VCaP (cell line): ENCODE measurements around the gene SPTBN4.

Experiments
- H3K27ac ChIP-seq: fragments of 450-650 bp; 2 replicates; pipeline ENCODE4 v1.5.1; 2017
- CTCF ChIP-seq: fragments of 450-650 bp; conservative IDR thresholded peaks from 2 replicates; pipeline ENCODE4 v1.5.1; 2017; ENCODE audit warnings: mild to moderate bottlenecking, moderate library complexity

SPTBN4 gene

GRCh38 chr19:40466985-40467734, at the start of gene SPTBN4:
TSS of gene SPTBN4 (plus strand) at chr19:40467001. CDS start at chr19:40472622, 5,621 bp downstream.
- TF ChIP-seq CTCF = no peak
- peak within 1 kb of the TSS; percentile 49; the same call in 1 of the 2 replicates for H3K27ac ChIP-seq

- TF ChIP-seq CTCF = no peak
- H3K27ac ChIP-seq = no peak overlapping the region
Observed at GRCh38 chr19:40417643-40417981, 49.2 kb upstream of the SPTBN4 start.

GRCh38 chr19:40418040-40418439, 48.8 kb upstream of the SPTBN4 start:
- TF ChIP-seq CTCF = no peak
- no peak overlapping the region for H3K27ac ChIP-seq

- TF ChIP-seq CTCF = no peak
- H3K27ac ChIP-seq = no peak overlapping the region
Observed at GRCh38 chr19:40419066-40419612, 47.7 kb upstream of the SPTBN4 start.

GRCh38 chr19:40419780-40420179, 47.0 kb upstream of the SPTBN4 start:
- no peak overlapping the region for H3K27ac ChIP-seq
- no peak for TF ChIP-seq CTCF

- TF ChIP-seq CTCF = 0 out of 2 replicates have a peak, but pooled peaks have one; percentile 2
- peak overlapping the region; percentile 95 for H3K27ac ChIP-seq
Observed at GRCh38 chr19:40420451-40420765, 46.4 kb upstream of the SPTBN4 start.

GRCh38 chr19:40420766-40421765, 45.7 kb upstream of the SPTBN4 start:
- peak; percentile 98 for TF ChIP-seq CTCF
- peak overlapping the region; percentile 95 for H3K27ac ChIP-seq
